A673 (cell line): ENCODE data around the gene CXCL6. TPM values are rescaled to one million over a fixed set of nuclear protein-coding genes. Genes with fewer than 3 reads are reported as not detected.

Experiments
- Bru-seq: library from RNA; stranded (reverse); fragments of 400-500 nt; gene quantifications from one replicate; lab custom pipeline; 2021; lab: Mats Ljungman, UMichigan
- BruChase-seq, 2 experiments: library from RNA; stranded (reverse); fragments of 400-500 nt; gene quantifications; one replicate each; lab custom pipeline; 2021; lab: Mats Ljungman, UMichigan
- BruUV-seq: library from RNA; stranded (reverse); fragments of 400-500 nt; replicated peaks from 2 replicates; lab custom pipeline; 2021; lab: Mats Ljungman, UMichigan
- CTCF ChIA-PET: fragments of 300-600 bp; sonication (Branson Sonifier 250); formaldehyde crosslinking; loops from one replicate; lab custom pipeline; 2022; ENCODE audit warnings: antibody characterized with exemption; lab: Charles Lee
- POLR2A ChIA-PET: fragments of 300-600 bp; sonication (Branson Sonifier 250); formaldehyde crosslinking; loops from one replicate; lab custom pipeline; 2022; ENCODE audit warnings: antibody characterized with exemption; ENCODE audit not compliant: low non-redundant PET; lab: Charles Lee
- DNase-seq: peaks from one replicate; pipeline ENCODE4 v3.0.0-alpha.2; 2015; ENCODE audit warnings: low spot score
- H3K27ac ChIP-seq: fragments of 200-600 bp; sonication (generic); 2 replicates; pipeline ENCODE4 v1.5.1; 2016; ENCODE audit warnings: mixed run types, low read depth, mild to moderate bottlenecking, mixed read lengths, antibody characterized with exemption, low read length; ENCODE audit not compliant: poor library complexity, severe bottlenecking
- H3K27me3 ChIP-seq: fragments of 200-600 bp; sonication (generic); replicated peaks from 2 replicates; pipeline ENCODE4 v1.6.1; 2017; ENCODE audit warnings: mixed run types, low read depth, mild to moderate bottlenecking, mixed read lengths, antibody characterized with exemption, low read length; ENCODE audit not compliant: insufficient read depth, poor library complexity
- H3K36me3 ChIP-seq: fragments of 200-600 bp; sonication (generic); 2 replicates; pipeline ENCODE4 v1.6.1; 2016; ENCODE audit warnings: mixed run types, mild to moderate bottlenecking, mixed read lengths, antibody characterized with exemption, low read length; ENCODE audit not compliant: insufficient read depth, poor library complexity, severe bottlenecking
- H3K4me1 ChIP-seq: fragments of 200-600 bp; sonication (generic); 2 replicates; pipeline ENCODE4 v1.6.1; 2017; ENCODE audit warnings: mixed run types, mild to moderate bottlenecking, mixed read lengths, antibody characterized with exemption, low read length; ENCODE audit not compliant: insufficient read depth, poor library complexity, severe bottlenecking
- H3K4me3 ChIP-seq: fragments of 200-600 bp; sonication (generic); 2 replicates; pipeline ENCODE4 v1.5.1; 2016; ENCODE audit warnings: low read depth, mixed run types, mild to moderate bottlenecking, mixed read lengths, low read length; ENCODE audit not compliant: poor library complexity, severe bottlenecking
- H3K9me3 ChIP-seq: fragments of 200-600 bp; sonication (generic); 2 replicates; pipeline ENCODE4 v1.6.1; 2016; ENCODE audit warnings: mixed run types, low read depth, mild to moderate bottlenecking, mixed read lengths, antibody characterized with exemption, low read length; ENCODE audit not compliant: poor library complexity, severe bottlenecking
- CTCF ChIP-seq: fragments of 300-800, 200-600 bp; sonication (generic); conservative IDR thresholded peaks from 2 replicates; pipeline ENCODE4 v1.5.1; 2017; ENCODE audit warnings: low read depth, mild to moderate bottlenecking, antibody characterized with exemption, low read length, moderate library complexity, mixed read lengths
- EZH2 ChIP-seq: fragments of 200-600 bp; sonication (generic); IDR thresholded peaks from 2 replicates; pipeline ENCODE4 v1.6.1; 2017; ENCODE audit warnings: borderline replicate concordance, low read depth, mild to moderate bottlenecking, mixed read lengths, antibody characterized with exemption, low read length; ENCODE audit not compliant: poor library complexity, severe bottlenecking
- intact Hi-C: fragments of 100-400 bp; cut with micrococcal nuclease; formaldehyde crosslinking; loops from one replicate; pipeline ENCODE4 v1.10.0; 2022; ENCODE audit not compliant: unreplicated experiment
- long read RNA-seq: library from polyadenylated mRNA; stranded (forward); transcript quantifications from one replicate; pipeline ENCODE4 v2.0.0, GENCODE V29; 2022
- total RNA-seq: library from RNA; stranded (reverse); gene quantifications from 2 replicates; pipeline ENCODE4 v1.2.3, GENCODE V29; 2021

The CXCL6 gene
- total RNA-seq (0.28 and 0.56 TPM in 2 replicates), Bru-seq, nascent RNA (percentile 31 among the genes with signal in this experiment), BruChase-seq, experiment 1, labeled RNA remaining after a 2-hour chase (percentile 53 among the genes with signal in this experiment), BruChase-seq, experiment 2, labeled RNA remaining after a 6-hour chase (percentile 48 among the genes with signal in this experiment)
- long read RNA-seq, partial matches to known transcripts, result 0 of 2 reads
- long read RNA-seq, other reads (novel, unspliced or antisense), result 0 of 2 reads

- no peaks in the 10 kb centered on the region for H3K27me3 ChIP-seq
- POLR2A ChIA-PET, result no interaction called here
- DNase-seq, result no peak
- CTCF ChIA-PET, result no interaction called here
- TF ChIP-seq EZH2, result no peak
- TF ChIP-seq CTCF, result no peak
- peak within 1 kb of the TSS; percentile 23 for H3K4me3 ChIP-seq
- H3K36me3 ChIP-seq, result no peaks in the 10 kb centered on the region
- no peaks in the 10 kb centered on the region for H3K4me1 ChIP-seq
- no peaks in the 10 kb centered on the region for H3K9me3 ChIP-seq
- no TSS peak for BruUV-seq
- intact Hi-C loops, result no loop called here
- H3K27ac ChIP-seq, result no peak within 1 kb of the TSS
These were observed at the start of gene CXCL6 for GRCh38 chr4:73836373-73837279. TSS of gene CXCL6 (plus strand) at chr4:73836678. CDS start at chr4:73836751, 73 bp downstream.

- intact Hi-C loops, result no loop called here
- no TSS peak for BruUV-seq
- CTCF ChIA-PET, result no interaction called here
These were observed 48.1 kb upstream of the CXCL6 start for GRCh38 chr4:73788411-73788810.

GRCh38 chr4:73798842-73799241, 37.6 kb upstream of the CXCL6 start:
- H3K27ac ChIP-seq, result no peak overlapping the region
- ChIA-PET POLR2A (no interaction called here), CTCF (no interaction called here)
- H3K4me3 ChIP-seq, result no peak overlapping the region
- intact Hi-C loops, result no loop called here
- DNase-seq, result no peak
- H3K9me3 ChIP-seq, result no peaks in the 10 kb centered on the region
- BruUV-seq, result no TSS peak
- no peak for TF ChIP-seq CTCF
- TF ChIP-seq EZH2, result no peak
- no peaks in the 10 kb centered on the region for H3K27me3 ChIP-seq
- no peaks in the 10 kb centered on the region for H3K36me3 ChIP-seq
- H3K4me1 ChIP-seq, result no peaks in the 10 kb centered on the region

More at GRCh38 chr4:73788411-73788810, 48.1 kb upstream of the CXCL6 start:
- no peaks in the 10 kb centered on the region for H3K27me3 ChIP-seq
- H3K27ac ChIP-seq, result no peak overlapping the region
- TF ChIP-seq CTCF (no peak), EZH2 (no peak)
- no peak overlapping the region for H3K4me3 ChIP-seq
- no peaks in the 10 kb centered on the region for H3K9me3 ChIP-seq
- no peaks in the 10 kb centered on the region for H3K36me3 ChIP-seq
- POLR2A ChIA-PET, result no interaction called here
- no peaks in the 10 kb centered on the region for H3K4me1 ChIP-seq
- no peak for DNase-seq
